Mucosa of rectum (tissue), 2 donors: ENCODE data around the gene PGBD1.

ENCODE experiments used
- H3K27ac ChIP-seq, 2 donors: one replicate each; pipeline ENCODE4 v1.7.0; 2013; ENCODE audit warnings: inconsistent platforms in 2 of 2, low read depth in 2 of 2, low read length in 2 of 2
- H3K27me3 ChIP-seq, 2 donors: one replicate each; pipeline ENCODE4 v1.7.0; 2013; ENCODE audit warnings: low read length in 2 of 2; ENCODE audit not compliant: control insufficient read depth in 2 of 2, insufficient read depth in 2 of 2
- H3K36me3 ChIP-seq, 2 donors: one replicate each; pipeline ENCODE4 v1.7.0; 2013; ENCODE audit warnings: low read length in 2 of 2; ENCODE audit not compliant: control insufficient read depth in 2 of 2, insufficient read depth in 2 of 2
- H3K4me1 ChIP-seq, 2 donors: one replicate each; pipeline ENCODE4 v1.7.0; 2013; ENCODE audit warnings: low read length in 2 of 2, mild to moderate bottlenecking in 1 of 2; ENCODE audit not compliant: control insufficient read depth in 2 of 2, insufficient read depth in 2 of 2
- H3K4me3 ChIP-seq, 2 donors: one replicate each; pipeline ENCODE4 v1.7.0; 2013; ENCODE audit warnings: low read length in 2 of 2
- H3K9ac ChIP-seq, 2 donors: one replicate each; pipeline ENCODE4 v1.7.0; 2013; ENCODE audit warnings: low read length in 2 of 2, low read depth in 1 of 2, mild to moderate bottlenecking in 1 of 2
- H3K9me3 ChIP-seq, 2 donors: one replicate each; pipeline ENCODE4 v1.7.0; 2013; ENCODE audit warnings: low read length in 2 of 2; ENCODE audit not compliant: control insufficient read depth in 2 of 2
- donor health status: healthy.
- donor health status: Normal muscosa, but diverticular disease.

The PGBD1 gene

GRCh38 chr6:28349344-28349891 is 68.0 kb downstream of the PGBD1 start:
- Histone ChIP-seq H3K36me3 (no peaks in the 10 kb centered on the region), H3K27me3 (no peaks in the 10 kb centered on the region), H3K4me3 (peak overlapping the region; percentile 85 to 94), H3K27ac (peak overlapping the region; percentile 73 to 82), H3K9me3 (no peaks in the 10 kb centered on the region), H3K9ac (peak overlapping the region; percentile 88 to 92), H3K4me1 (peaks cover 12 to 14% of the 10 kb centered on the region in 2 donors)

- Histone ChIP-seq H3K27ac (peak within 1 kb of the TSS; percentile 73 to 82), H3K9me3 (no peaks in the 10 kb centered on the region), H3K36me3 (no peaks in the 10 kb centered on the region), H3K4me3 (peak within 1 kb of the TSS; percentile 85 to 94), H3K27me3 (no peaks in the 10 kb centered on the region), H3K9ac (peak within 1 kb of the TSS; percentile 88 to 92), H3K4me1 (peaks cover 15 to 19% of the 10 kb centered on the region in 2 donors)
These were observed 68.7 kb downstream of the PGBD1 start, which contains the start of gene ZKSCAN3 for GRCh38 chr6:28349892-28350737. TSS of gene ZKSCAN3 (plus strand) at chr6:28349947. CDS start at chr6:28359587, 9,640 bp downstream.

- Histone ChIP-seq H3K27ac (no peak overlapping the region), H3K27me3 (no peaks in the 10 kb centered on the region), H3K36me3 (no peaks in the 10 kb centered on the region), H3K4me1 (peaks cover 20 to 25% of the 10 kb centered on the region in 2 donors), H3K9me3 (no peaks in the 10 kb centered on the region), H3K9ac (no peak overlapping the region), H3K4me3 (peak overlapping the region in 1 of 2 donors; percentile 94)
These were observed 69.7 kb downstream of the PGBD1 start for GRCh38 chr6:28351087-28351486.

- Histone ChIP-seq H3K9me3 (no peaks in the 10 kb centered on the region), H3K27me3 (no peaks in the 10 kb centered on the region), H3K27ac (no peak overlapping the region), H3K4me1 (peaks cover 23 to 25% of the 10 kb centered on the region in 2 donors), H3K36me3 (no peaks in the 10 kb centered on the region), H3K9ac (no peak overlapping the region), H3K4me3 (peak overlapping the region in 1 of 2 donors; percentile 94)
These were observed 70.1 kb downstream of the PGBD1 start for GRCh38 chr6:28351493-28351925.
